ENCODE data around the gene MRPS22. TPM values are rescaled to one million over a fixed set of nuclear protein-coding genes. Genes with fewer than 3 reads are reported as not detected.

MRPS22 gene
- 10 to 100 TPM; 40.9 to 46.6 TPM for total RNA-seq

GRCh38 chr3:139343895-139344856 is at the start of gene MRPS22:
TSS of gene MRPS22 (plus strand) at chr3:139344020. CDS start at chr3:139344027, 7 bp downstream.
- ATAC-seq: peak; percentile 92 to 97
- Mint-ChIP-seq H3K4me1 (ENCODE audit: low read depth in 2 of 2) (peaks cover 9% of the 10 kb centered on the region in 2 donors), H3K4me3 (no peak within 1 kb of the TSS), H3K36me3 (peaks cover 9% of the 10 kb centered on the region), H3K27ac (no peak within 1 kb of the TSS), H3K9me3 (peaks cover 5% of the 10 kb centered on the region), H3K27me3 (peaks cover 5 to 7% of the 10 kb centered on the region in 2 donors)
- DNase-seq (ENCODE audit: low spot score): peak; percentile 89

- no peak overlapping the region for H3K4me3 Mint-ChIP-seq
- no peak for DNase-seq (ENCODE audit: low spot score)
- no peaks in the 10 kb centered on the region for H3K9me3 Mint-ChIP-seq
- H3K4me1 Mint-ChIP-seq (ENCODE audit: low read depth in 2 of 2): no peaks in the 10 kb centered on the region
- H3K27ac Mint-ChIP-seq: no peak overlapping the region
- no peak for ATAC-seq
- peaks cover 8 to 9% of the 10 kb centered on the region in 2 donors for H3K27me3 Mint-ChIP-seq
- H3K36me3 Mint-ChIP-seq: no peaks in the 10 kb centered on the region
Observed at GRCh38 chr3:139295040-139295439, 48.8 kb upstream of the MRPS22 start.

GRCh38 chr3:139296141-139296718 is 47.6 kb upstream of the MRPS22 start:
- ATAC-seq: no peak
- no peak for DNase-seq (ENCODE audit: low spot score)
- no peak overlapping the region for H3K27ac Mint-ChIP-seq
- H3K4me1 Mint-ChIP-seq (ENCODE audit: low read depth in 2 of 2): no peaks in the 10 kb centered on the region
- H3K36me3 Mint-ChIP-seq: no peaks in the 10 kb centered on the region
- H3K27me3 Mint-ChIP-seq: peaks cover 8 to 9% of the 10 kb centered on the region in 2 donors
- no peak overlapping the region for H3K4me3 Mint-ChIP-seq
- H3K9me3 Mint-ChIP-seq: no peaks in the 10 kb centered on the region

- no peak for DNase-seq (ENCODE audit: low spot score)
- Mint-ChIP-seq H3K27ac (no peak overlapping the region), H3K36me3 (no peaks in the 10 kb centered on the region)
Observed at GRCh38 chr3:139297588-139298311, 46.1 kb upstream of the MRPS22 start.

GRCh38 chr3:139299261-139300132 is 44.3 kb upstream of the MRPS22 start:
- Mint-ChIP-seq H3K9me3 (no peaks in the 10 kb centered on the region), H3K4me1 (ENCODE audit: low read depth in 2 of 2) (peaks cover 8 to 9% of the 10 kb centered on the region in 2 donors), H3K27ac (no peak overlapping the region), H3K36me3 (no peaks in the 10 kb centered on the region), H3K4me3 (no peak overlapping the region), H3K27me3 (peaks cover 8 to 11% of the 10 kb centered on the region in 2 donors)
- DNase-seq (ENCODE audit: low spot score) (no peak), ATAC-seq (no peak)

More at GRCh38 chr3:139297588-139298311, 46.1 kb upstream of the MRPS22 start:
- no peak for ATAC-seq
- Mint-ChIP-seq H3K4me1 (ENCODE audit: low read depth in 2 of 2) (peaks cover 6 to 8% of the 10 kb centered on the region in 2 donors), H3K9me3 (no peaks in the 10 kb centered on the region), H3K4me3 (no peak overlapping the region), H3K27me3 (peaks cover 8 to 11% of the 10 kb centered on the region in 2 donors)

GRCh38 chr3:139300416-139300815 is 43.4 kb upstream of the MRPS22 start:
- ATAC-seq (no peak), DNase-seq (ENCODE audit: low spot score) (no peak)
- Mint-ChIP-seq H3K4me3 (no peak overlapping the region), H3K27me3 (peaks cover 8 to 11% of the 10 kb centered on the region in 2 donors), H3K9me3 (no peaks in the 10 kb centered on the region), H3K4me1 (ENCODE audit: low read depth in 2 of 2) (peaks cover 8 to 9% of the 10 kb centered on the region in 2 donors), H3K36me3 (no peaks in the 10 kb centered on the region), H3K27ac (no peak overlapping the region)

GRCh38 chr3:139301183-139301582 is 42.6 kb upstream of the MRPS22 start:
- no peak overlapping the region for H3K4me3 Mint-ChIP-seq
- H3K36me3 Mint-ChIP-seq: no peaks in the 10 kb centered on the region
- DNase-seq (ENCODE audit: low spot score) (no peak), ATAC-seq (no peak)
- no peaks in the 10 kb centered on the region for H3K9me3 Mint-ChIP-seq
- H3K27me3 Mint-ChIP-seq: peaks cover 8 to 11% of the 10 kb centered on the region in 2 donors
- no peak overlapping the region for H3K27ac Mint-ChIP-seq
- peaks cover 8 to 9% of the 10 kb centered on the region in 2 donors for H3K4me1 Mint-ChIP-seq (ENCODE audit: low read depth in 2 of 2)

- Mint-ChIP-seq H3K4me3 (no peak overlapping the region), H3K27me3 (peaks cover 7 to 11% of the 10 kb centered on the region in 2 donors), H3K36me3 (no peaks in the 10 kb centered on the region), H3K4me1 (ENCODE audit: low read depth in 2 of 2) (peaks cover 8 to 9% of the 10 kb centered on the region in 2 donors), H3K9me3 (no peaks in the 10 kb centered on the region), H3K27ac (no peak overlapping the region)
- ATAC-seq (peak; percentile 22 to 40), DNase-seq (ENCODE audit: low spot score) (no peak)
Observed at GRCh38 chr3:139301654-139302053, 42.2 kb upstream of the MRPS22 start.

- H3K4me3 Mint-ChIP-seq: no peak overlapping the region
- no peaks in the 10 kb centered on the region for H3K36me3 Mint-ChIP-seq
- ATAC-seq (peak; percentile 24 to 43), DNase-seq (ENCODE audit: low spot score) (no peak)
- H3K27ac Mint-ChIP-seq: no peak overlapping the region
- peaks cover under 1 to 7% of the 10 kb centered on the region in 2 donors for H3K27me3 Mint-ChIP-seq
- no peaks in the 10 kb centered on the region for H3K9me3 Mint-ChIP-seq
- peaks cover 8 to 9% of the 10 kb centered on the region in 2 donors for H3K4me1 Mint-ChIP-seq (ENCODE audit: low read depth in 2 of 2)
Observed at GRCh38 chr3:139302084-139302800, 41.6 kb upstream of the MRPS22 start.

GRCh38 chr3:139302801-139303113 is 41.1 kb upstream of the MRPS22 start:
- H3K27me3 Mint-ChIP-seq: peaks cover 5 to 6% of the 10 kb centered on the region in 2 donors
- no peaks in the 10 kb centered on the region for H3K36me3 Mint-ChIP-seq
- H3K4me1 Mint-ChIP-seq (ENCODE audit: low read depth in 2 of 2): peaks cover 8 to 9% of the 10 kb centered on the region in 2 donors
- ATAC-seq: no peak
- no peaks in the 10 kb centered on the region for H3K9me3 Mint-ChIP-seq
- H3K27ac Mint-ChIP-seq: no peak overlapping the region
- no peak for DNase-seq (ENCODE audit: low spot score)
- no peak overlapping the region for H3K4me3 Mint-ChIP-seq

- ATAC-seq: no peak
- Mint-ChIP-seq H3K27ac (no peak overlapping the region), H3K27me3 (peaks cover 6 to 9% of the 10 kb centered on the region in 2 donors), H3K4me1 (ENCODE audit: low read depth in 2 of 2) (peaks cover 8 to 9% of the 10 kb centered on the region in 2 donors), H3K9me3 (no peaks in the 10 kb centered on the region), H3K36me3 (no peaks in the 10 kb centered on the region), H3K4me3 (no peak overlapping the region)
- no peak for DNase-seq (ENCODE audit: low spot score)
Observed at GRCh38 chr3:139303216-139303615, 40.6 kb upstream of the MRPS22 start.

- no peak overlapping the region for H3K27ac Mint-ChIP-seq
Observed at GRCh38 chr3:139304383-139304782, 39.4 kb upstream of the MRPS22 start.

More at GRCh38 chr3:139304383-139304782, 39.4 kb upstream of the MRPS22 start:
- no peak for DNase-seq (ENCODE audit: low spot score)
- no peak for ATAC-seq
- Mint-ChIP-seq H3K4me3 (no peak overlapping the region), H3K36me3 (no peaks in the 10 kb centered on the region), H3K27me3 (peaks cover 6 to 9% of the 10 kb centered on the region in 2 donors), H3K9me3 (no peaks in the 10 kb centered on the region), H3K4me1 (ENCODE audit: low read depth in 2 of 2) (peaks cover 8 to 9% of the 10 kb centered on the region in 2 donors)

Data from natural killer cell treated with Interleukin-12 subunit alpha and Interleukin-12 subunit beta and Interleukin-15 and Interleukin-18, amount 100 ng/mL, for 72 hours (primary cell).